ENCODE results near the gene TBL2. TPM values are rescaled to one million over a fixed set of nuclear protein-coding genes. Genes with fewer than 3 reads are reported as not detected.

The TBL2 gene, protein sequence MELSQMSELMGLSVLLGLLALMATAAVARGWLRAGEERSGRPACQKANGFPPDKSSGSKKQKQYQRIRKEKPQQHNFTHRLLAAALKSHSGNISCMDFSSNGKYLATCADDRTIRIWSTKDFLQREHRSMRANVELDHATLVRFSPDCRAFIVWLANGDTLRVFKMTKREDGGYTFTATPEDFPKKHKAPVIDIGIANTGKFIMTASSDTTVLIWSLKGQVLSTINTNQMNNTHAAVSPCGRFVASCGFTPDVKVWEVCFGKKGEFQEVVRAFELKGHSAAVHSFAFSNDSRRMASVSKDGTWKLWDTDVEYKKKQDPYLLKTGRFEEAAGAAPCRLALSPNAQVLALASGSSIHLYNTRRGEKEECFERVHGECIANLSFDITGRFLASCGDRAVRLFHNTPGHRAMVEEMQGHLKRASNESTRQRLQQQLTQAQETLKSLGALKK
- 77.0 and 84.0 TPM in 2 replicates for total RNA-seq

DNA sequence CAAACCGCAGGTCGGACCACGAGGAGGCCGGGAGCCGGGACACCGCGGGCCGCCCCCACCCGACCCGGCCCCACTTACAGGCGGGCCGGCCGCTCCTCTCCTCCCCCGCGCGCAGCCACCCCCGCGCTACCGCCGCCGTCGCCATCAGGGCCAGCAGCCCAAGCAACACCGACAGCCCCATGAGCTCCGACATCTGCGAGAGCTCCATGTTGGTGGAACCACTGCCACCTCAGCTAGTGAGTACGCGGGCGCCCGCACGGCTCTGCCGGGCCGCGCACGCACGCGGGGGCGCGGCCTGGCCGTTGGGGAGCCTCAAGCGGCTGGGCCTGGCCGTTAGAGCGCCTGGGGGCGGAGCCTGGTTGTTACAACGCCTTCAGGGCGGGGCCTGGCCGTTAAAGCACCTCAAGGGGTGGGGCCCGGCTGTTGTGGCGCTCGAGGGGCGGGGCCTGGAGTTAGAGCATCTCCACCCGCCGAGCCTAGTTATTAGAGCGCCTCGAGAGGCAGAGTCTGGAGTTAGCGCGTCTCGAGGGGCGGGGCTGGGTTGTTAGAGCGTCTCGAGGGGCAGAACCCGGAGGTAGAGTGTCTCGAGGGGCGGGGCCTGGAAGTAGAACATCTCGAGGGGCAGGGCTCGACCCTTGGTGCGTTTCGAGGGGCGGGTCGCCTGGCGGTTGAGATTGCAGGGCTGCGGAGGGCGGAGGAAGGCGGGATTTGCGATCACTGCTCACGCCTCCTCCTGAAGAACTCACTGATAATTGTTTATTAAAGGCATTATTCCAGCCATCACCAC is at the start of gene TBL2:
TSS of gene TBL2 (minus strand) at position 238 of the 787 bp plus-strand sequence. CDS start at position 208, 30 bp downstream.

DNA sequence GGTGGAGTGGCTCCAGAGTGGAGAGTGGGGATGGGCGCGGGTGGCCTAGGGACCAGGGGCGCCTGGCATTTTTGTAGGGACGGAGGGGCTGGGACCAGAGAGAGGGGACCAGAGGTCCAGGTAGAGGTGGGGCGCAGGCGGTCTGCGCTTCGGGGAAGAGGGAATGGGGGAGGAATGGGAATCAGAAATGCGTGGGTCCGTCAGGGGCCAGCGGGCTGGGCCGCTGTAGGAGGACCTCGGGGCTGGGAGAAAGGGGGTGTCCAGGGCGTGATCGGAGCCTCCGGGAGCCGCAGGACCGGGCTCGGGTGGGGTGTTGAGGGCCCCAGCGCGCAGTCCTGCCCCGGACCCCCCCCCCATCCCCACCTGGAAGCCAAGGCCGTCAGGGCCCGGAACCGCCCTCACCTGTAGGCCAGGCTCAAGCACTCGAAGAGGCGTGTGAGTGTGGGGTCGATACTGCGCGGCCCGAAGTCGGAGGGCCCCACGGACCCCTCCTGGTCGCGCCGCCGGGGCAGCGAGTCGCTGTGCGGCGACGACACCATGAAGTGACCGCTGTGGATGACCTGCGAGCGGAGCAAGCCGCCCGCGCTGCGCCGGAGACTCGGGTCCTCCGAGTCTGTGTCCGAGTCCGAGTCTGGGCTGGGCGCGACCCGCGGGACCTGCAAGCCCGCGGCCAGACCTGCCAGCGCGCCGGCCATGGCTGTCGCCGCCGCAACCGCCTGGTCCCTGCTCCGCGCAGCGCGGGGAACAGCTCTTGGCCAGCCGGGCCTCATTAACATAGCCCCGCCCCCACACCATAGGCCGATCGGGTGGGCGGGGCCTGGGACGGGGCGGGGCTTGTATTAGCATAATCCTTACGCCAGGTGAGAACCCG is 45.7 kb upstream of the TBL2 start, which contains the start of gene MLXIPL:
TSS of gene MLXIPL (minus strand) at position 725 of the 871 bp plus-strand sequence. CDS start at position 695, 30 bp downstream.

DNA sequence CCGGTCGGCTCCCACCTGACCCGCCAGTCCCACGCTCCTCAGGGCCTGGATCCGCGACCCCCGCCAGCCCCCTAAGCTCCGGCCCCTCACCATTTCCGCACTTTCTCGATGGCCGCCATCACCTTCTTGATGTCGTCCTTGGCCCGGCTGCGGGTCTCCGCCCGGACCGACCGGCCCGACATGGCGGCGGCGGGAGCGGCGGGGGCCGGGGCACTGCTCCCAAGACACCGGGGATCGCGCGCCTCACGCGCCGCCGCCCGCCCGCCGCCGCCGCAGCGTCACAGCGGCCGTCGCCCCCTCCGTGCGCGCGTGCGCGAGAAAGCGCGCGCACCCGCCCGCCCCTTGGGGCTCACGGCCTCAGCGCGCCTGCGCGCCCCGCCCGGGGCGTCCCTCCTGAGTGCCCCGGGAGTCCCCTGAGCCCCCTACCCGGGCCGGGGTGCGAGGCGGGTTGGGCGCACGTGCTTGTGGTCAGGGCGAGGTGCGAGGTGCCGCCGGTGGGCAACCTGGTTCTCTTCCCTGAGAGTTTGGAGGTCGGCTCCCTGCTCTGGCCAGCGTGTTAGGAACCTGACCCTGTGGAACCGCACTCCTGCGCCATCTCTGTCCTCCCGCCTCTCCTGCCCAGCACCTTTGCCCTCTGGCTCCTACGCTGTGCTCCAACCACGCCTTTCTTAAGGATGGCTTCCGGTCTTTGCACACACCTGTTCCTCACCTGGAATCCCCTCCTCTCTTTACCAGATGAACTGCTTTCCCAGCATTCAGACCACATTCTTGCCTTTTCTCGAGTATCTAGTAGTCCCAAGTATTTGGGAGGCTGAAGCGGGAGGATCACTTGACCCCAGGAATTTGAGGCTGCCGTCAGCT is 20.8 kb downstream of the TBL2 start, which contains the start of gene BCL7B:
TSS of gene BCL7B (minus strand) at position 294 of the 861 bp plus-strand sequence. CDS start at position 182, 112 bp downstream.

DNA sequence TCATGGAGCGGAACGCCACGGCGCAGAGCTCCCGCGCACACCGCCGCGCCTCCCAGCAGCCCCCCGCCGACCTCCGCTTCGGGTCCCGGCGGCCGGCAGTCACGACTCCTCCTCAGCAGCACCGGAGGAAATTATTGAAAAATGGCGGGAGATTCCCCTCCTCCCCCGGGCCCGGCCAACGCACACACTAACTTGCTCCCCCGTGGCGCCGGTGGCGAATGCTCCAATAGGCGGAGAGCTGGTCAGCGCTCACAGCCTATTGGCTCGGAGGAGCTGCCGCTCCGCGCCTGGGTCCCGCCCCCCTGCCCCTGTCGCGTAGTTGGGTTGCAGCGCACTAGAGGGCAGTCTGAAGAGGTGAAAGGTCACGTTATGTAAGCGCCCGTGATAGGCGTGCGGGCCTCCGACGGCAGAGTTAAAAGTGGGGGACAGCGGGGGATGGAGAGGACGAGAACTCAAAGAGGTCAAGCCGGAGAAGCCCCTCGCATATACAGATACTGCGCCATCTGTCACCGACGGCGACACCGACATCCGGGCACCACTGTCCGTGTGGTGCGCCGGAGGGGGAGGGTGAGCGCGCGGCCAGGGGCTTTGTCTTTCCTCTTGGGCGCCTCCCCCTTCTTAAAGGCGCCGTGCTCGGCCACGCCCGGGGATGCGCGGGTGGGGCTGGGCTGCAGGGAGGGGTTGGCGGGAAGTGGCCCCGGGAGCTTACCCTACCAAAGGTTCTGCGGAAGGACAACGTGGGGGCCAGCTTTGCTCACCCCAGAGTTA is 56.1 kb downstream of the TBL2 start, which contains the start of gene BAZ1B:
TSS of gene BAZ1B (minus strand) at position 189 of the 768 bp plus-strand sequence. CDS start 360 bp downstream, outside the sequence.

Other genes with a start within 250 kb of the TBL2 start
- gene FZD9, start 144.8 kb downstream of the TBL2 start, total RNA-seq: 1.1 and 1.6 TPM in 2 replicates
- gene BAZ1B, start 56.3 kb downstream of the TBL2 start, total RNA-seq: 43.5 and 58.8 TPM in 2 replicates
- gene BCL7B, start 20.9 kb downstream of the TBL2 start, total RNA-seq: 20.1 and 24.0 TPM in 2 replicates
- gene MLXIPL, start 45.9 kb upstream of the TBL2 start, total RNA-seq: not detected in 2 replicates
- 2.9 and 4.2 TPM in 2 replicates for gene VPS37D, start 89.3 kb upstream of the TBL2 start, total RNA-seq
- gene DNAJC30, start 104.9 kb upstream of the TBL2 start, total RNA-seq: 1.3 and 1.8 TPM in 2 replicates
- gene BUD23, start 105.0 kb upstream of the TBL2 start, total RNA-seq: 59.0 and 76.0 TPM in 2 replicates
- gene STX1A, start 141.1 kb upstream of the TBL2 start, total RNA-seq: 7.4 and 21.1 TPM in 2 replicates
- 9.7 and 11.6 TPM in 2 replicates for gene ABHD11, start 160.2 kb upstream of the TBL2 start, total RNA-seq
- gene CLDN3, start 191.7 kb upstream of the TBL2 start, total RNA-seq: 0.30 and 0.32 TPM in 2 replicates